HCT116 (cell line): ENCODE data around the gene CBX8. TPM values are rescaled to one million over a fixed set of nuclear protein-coding genes. Genes with fewer than 3 reads are reported as not detected.

Source experiments
- ATAC-seq: fragments of 200-7000 bp; cut with Tn5 transposase; 2 replicates; pipeline ENCODE4 v1.9.1; 2020; ENCODE audit warnings: mild to moderate bottlenecking, moderate library complexity
- BruUV-seq: library from RNA; stranded (reverse); fragments of 400-500 nt; replicated peaks from 2 replicates; lab custom pipeline; 2021; lab: Mats Ljungman, UMichigan
- CTCF ChIA-PET: fragments of 300-600 bp; sonication (Branson Sonifier 250); formaldehyde crosslinking; loops from one replicate; lab custom pipeline; 2021; ENCODE audit warnings: antibody characterized with exemption; lab: Charles Lee
- POLR2A ChIA-PET: fragments of 300-600, 350-600 bp; sonication (Branson Sonifier 250); formaldehyde crosslinking; loops from one replicate; lab custom pipeline; 2021; ENCODE audit warnings: antibody characterized with exemption; lab: Charles Lee
- RAD21 ChIA-PET, 2 experiments: fragments of 300-600 bp; sonication (Branson Sonifier 250); formaldehyde crosslinking; loops; one replicate each; lab custom pipeline; 2023; ENCODE audit warnings: low total read pairs in 2 of 2; ENCODE audit not compliant: uncharacterized antibody in 2 of 2, unreplicated experiment in 2 of 2, low non-redundant PET in 1 of 2; lab: Charles Lee
- DNase-seq: peaks from one replicate; pipeline ENCODE4 v3.0.0-alpha.2; 2010; ENCODE audit warnings: low read depth, low spot score
- H2AFZ ChIP-seq: fragments of 200-600 bp; shearing (Covaris generic), sonication (generic); 2 replicates; pipeline ENCODE4 v1.6.1; 2017; ENCODE audit warnings: low read depth, mixed run types, mixed read lengths, antibody characterized with exemption, low read length; ENCODE audit not compliant: poor library complexity, severe bottlenecking
- H3K27ac ChIP-seq: 2 replicates; pipeline ENCODE4 v1.5.1; 2012; ENCODE audit warnings: low read depth, low read length
- H3K27me3 ChIP-seq: fragments of 200-600 bp; sonication (generic); 2 replicates; pipeline ENCODE4 v1.6.1; 2016; ENCODE audit warnings: mixed run types, low read length, mixed read lengths; ENCODE audit not compliant: insufficient read depth
- H3K36me3 ChIP-seq, 2 experiments: fragments of 200-500 bp in 1 of 2; fragments of 200-600 bp in 1 of 2; sonication (Bioruptor generic) in 1 of 2; sonication (generic) in 1 of 2; 2 replicates each; pipeline versions ENCODE4 v1.5.1 to v1.6.1; 2014 to 2016; ENCODE audit warnings: low read length in 2 of 2, inconsistent platforms in 1 of 2, mixed read lengths in 1 of 2, mixed run types in 1 of 2; ENCODE audit not compliant: insufficient read depth in 2 of 2, control insufficient read depth in 1 of 2
- H3K4me1 ChIP-seq, 2 experiments: fragments of 200-600 bp in 1 of 2; sonication (generic) in 1 of 2; 2 replicates each; pipeline versions ENCODE4 v1.5.1 to v1.6.1; 2012 to 2017; ENCODE audit warnings: low read length in 2 of 2, inconsistent platforms in 1 of 2, mild to moderate bottlenecking in 1 of 2, mixed read lengths in 1 of 2, mixed run types in 1 of 2, moderate library complexity in 1 of 2; ENCODE audit not compliant: insufficient read depth in 2 of 2, control insufficient read depth in 1 of 2
- H3K4me2 ChIP-seq: fragments of 200-600 bp; sonication (generic); 2 replicates; pipeline ENCODE4 v1.6.1; 2017; ENCODE audit warnings: mixed run types, low read length, mixed read lengths
- H3K4me3 ChIP-seq, 2 experiments: fragments of 200-600 bp in 1 of 2; sonication (generic) in 1 of 2; replicated peaks in 1 of 2; 2 replicates each; pipeline ENCODE4 v1.5.1; 2011 to 2016; ENCODE audit warnings: low read length in 2 of 2, control low read depth in 1 of 2, low read depth in 1 of 2, mild to moderate bottlenecking in 1 of 2, mixed read lengths in 1 of 2, mixed run types in 1 of 2
- H3K79me2 ChIP-seq: fragments of 200-600 bp; sonication (generic); 2 replicates; pipeline ENCODE4 v1.6.1; 2017; ENCODE audit warnings: mild to moderate bottlenecking, mixed run types, low read length, moderate library complexity, mixed read lengths; ENCODE audit not compliant: insufficient read depth
- H3K9ac ChIP-seq: fragments of 200-600 bp; sonication (generic); 2 replicates; pipeline ENCODE4 v1.6.1; 2016; ENCODE audit warnings: low read length, mixed read lengths
- H3K9me2 ChIP-seq: fragments of 200-600 bp; sonication (generic), shearing (Covaris generic); 2 replicates; pipeline ENCODE4 v1.6.1; 2017; ENCODE audit warnings: mixed run types, mild to moderate bottlenecking, moderate library complexity; ENCODE audit not compliant: insufficient read depth
- H3K9me3 ChIP-seq, 2 experiments: fragments of 200-500 bp in 1 of 2; fragments of 200-600 bp in 1 of 2; sonication (Bioruptor generic) in 1 of 2; sonication (generic) in 1 of 2; 2 replicates each; pipeline ENCODE4 v1.6.1; 2014 to 2017; ENCODE audit warnings: low read length in 2 of 2, mixed read lengths in 2 of 2, inconsistent platforms in 1 of 2, low read depth in 1 of 2, mild to moderate bottlenecking in 1 of 2, mixed run types in 1 of 2, moderate library complexity in 1 of 2; ENCODE audit not compliant: control insufficient read depth in 1 of 2, insufficient read depth in 1 of 2
- H4K20me1 ChIP-seq: fragments of 200-600 bp; sonication (generic), shearing (Covaris generic); 2 replicates; pipeline ENCODE4 v1.6.1; 2017; ENCODE audit warnings: mixed run types, mild to moderate bottlenecking, moderate library complexity; ENCODE audit not compliant: insufficient read depth
- CEBPB ChIP-seq: IDR thresholded peaks from 2 replicates; pipeline ENCODE4 v1.6.1; 2012; ENCODE audit warnings: low read depth
- EZH2 ChIP-seq: fragments of 200-600 bp; sonication (generic); IDR thresholded peaks from 2 replicates; pipeline ENCODE4 v1.6.1; 2017; ENCODE audit warnings: antibody characterized with exemption, mixed run types
- POLR2AphosphoS5 ChIP-seq: IDR thresholded peaks from 2 replicates; pipeline ENCODE4 v1.6.1; 2011; ENCODE audit warnings: mild to moderate bottlenecking, low read depth, low read length, moderate library complexity
- SIN3A ChIP-seq: IDR thresholded peaks from 2 replicates; pipeline ENCODE4 v1.6.1; 2012; ENCODE audit warnings: low read depth
- intact Hi-C: fragments of 100-400 bp; cut with micrococcal nuclease; formaldehyde crosslinking; loops from 2 replicates; pipeline ENCODE4 v1.10.0; 2022
- total RNA-seq: library from RNA; stranded (reverse); gene quantifications from one replicate; pipeline ENCODE4 v1.2.1, GENCODE V29; 2021; ENCODE audit not compliant: unreplicated experiment

Gene CBX8
- total RNA-seq, 1 experiment from 2014 or later = 29.0 TPM

DNA sequence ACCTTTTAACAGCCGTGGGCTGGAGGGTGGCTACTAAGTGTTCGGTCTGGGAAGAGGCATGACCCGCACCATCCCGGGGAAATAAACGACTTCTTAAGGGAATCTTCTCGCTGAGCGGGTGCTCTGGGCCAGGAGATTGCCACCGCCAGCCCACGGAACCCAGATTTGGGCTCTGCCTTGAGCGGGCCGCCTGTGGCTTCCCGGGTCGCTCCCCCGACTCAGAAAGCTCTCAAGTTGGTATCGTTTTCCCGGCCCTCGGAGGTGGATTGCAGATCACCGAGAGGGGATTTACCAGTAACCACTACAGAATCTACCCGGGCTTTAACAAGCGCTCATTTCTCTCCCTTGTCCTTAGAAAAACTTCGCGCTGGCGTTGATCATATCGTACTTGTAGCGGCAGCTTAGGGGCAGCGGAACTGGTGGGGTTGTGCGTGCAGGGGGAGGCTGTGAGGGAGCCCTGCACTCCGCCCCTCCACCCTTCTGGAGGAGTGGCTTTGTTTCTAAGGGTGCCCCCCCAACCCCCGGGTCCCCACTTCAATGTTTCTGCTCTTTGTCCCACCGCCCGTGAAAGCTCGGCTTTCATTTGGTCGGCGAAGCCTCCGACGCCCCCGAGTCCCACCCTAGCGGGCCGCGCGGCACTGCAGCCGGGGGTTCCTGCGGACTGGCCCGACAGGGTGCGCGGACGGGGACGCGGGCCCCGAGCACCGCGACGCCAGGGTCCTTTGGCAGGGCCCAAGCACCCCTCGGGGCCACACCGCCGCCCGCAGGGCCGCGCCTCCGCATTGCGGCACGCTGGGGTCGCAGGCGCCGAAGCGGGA lies 46.0 kb upstream of the CBX8 start:
- Histone ChIP-seq H3K9me3 (no peaks in the 10 kb centered on the region), H3K4me3 (no peak overlapping the region), H2AFZ (no peak overlapping the region), H3K4me1 (peaks cover 23 to 39% of the 10 kb centered on the region in 2 experiments), H3K9ac (no peak overlapping the region), H3K27me3 (no peaks in the 10 kb centered on the region), H3K79me2 (peaks cover 8% of the 10 kb centered on the region), H3K9me2 (no peaks in the 10 kb centered on the region), H3K36me3 (no peaks in the 10 kb centered on the region), H3K27ac (no peak overlapping the region), H3K4me2 (no peak overlapping the region), H4K20me1 (peaks cover 4% of the 10 kb centered on the region; the same call in 1 of the 2 replicates)
- no peak for DNase-seq
- intact Hi-C loops = no loop called here
- RAD21 ChIA-PET = no interaction called here
- CTCF ChIA-PET = interaction anchor here (4.5 kb wide), 1 partner anchor 7 kb away, joined by 67 read pairs; no protein-coding TSS in a partner anchor
- no peak for ATAC-seq
- POLR2A ChIA-PET = interaction anchor here (1.3 to 1.8 kb wide), 2 partner anchors 7 to 8 kb away, joined by 3 to 5 read pairs; no protein-coding TSS in a partner anchor
- BruUV-seq = no TSS peak
- TF ChIP-seq POLR2AphosphoS5 (no peak), EZH2 (no peak)

DNA sequence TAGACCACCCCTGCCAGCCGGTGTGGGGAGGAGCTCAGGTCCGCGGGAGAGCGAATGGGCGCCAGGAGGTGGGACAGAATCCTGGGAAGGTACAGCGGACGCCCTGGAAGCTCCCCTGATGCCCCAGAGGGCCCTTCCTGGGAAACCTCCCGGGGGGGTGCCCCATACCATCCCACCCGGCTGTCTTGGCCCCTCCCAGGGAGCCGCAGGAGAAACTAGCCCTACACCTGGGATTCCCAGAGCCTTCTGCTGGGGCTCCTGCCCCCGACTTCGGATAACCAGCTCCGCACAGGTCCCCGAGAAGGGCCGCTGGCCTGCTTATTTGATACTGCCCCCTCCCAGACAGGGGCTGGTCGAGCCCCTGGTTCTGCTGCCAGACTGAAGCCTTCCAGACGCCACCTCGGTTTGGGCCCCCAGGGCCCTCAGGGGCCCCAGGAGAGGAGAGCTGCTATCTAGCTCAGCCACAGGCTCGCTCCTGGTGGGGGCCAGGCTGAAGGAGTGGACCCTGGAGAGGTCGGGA lies 45.3 kb upstream of the CBX8 start:
- POLR2A ChIA-PET = interaction anchor here (1.3 to 1.8 kb wide), 2 partner anchors 8 to 9 kb away, joined by 3 to 5 read pairs; no protein-coding TSS in a partner anchor
- Histone ChIP-seq H3K9me2 (no peaks in the 10 kb centered on the region), H3K27me3 (no peaks in the 10 kb centered on the region), H3K4me3 (no peak overlapping the region), H3K4me1 (peaks cover 29 to 46% of the 10 kb centered on the region in 2 experiments), H3K27ac (no peak overlapping the region), H3K79me2 (peaks cover 15% of the 10 kb centered on the region), H3K4me2 (no peak overlapping the region), H4K20me1 (peaks cover 4% of the 10 kb centered on the region; the same call in 1 of the 2 replicates), H2AFZ (no peak overlapping the region), H3K9me3 (no peaks in the 10 kb centered on the region), H3K36me3 (no peaks in the 10 kb centered on the region; a peak in 1 of 4 replicates), H3K9ac (no peak overlapping the region)
- intact Hi-C loops = no loop called here
- DNase-seq (no peak), ATAC-seq (no peak)
- TF ChIP-seq CEBPB (no peak), SIN3A (no peak)
- BruUV-seq = no TSS peak
- CTCF ChIA-PET = interaction anchor here (4.5 kb wide), 1 partner anchor 8 kb away, joined by 67 read pairs; no protein-coding TSS in a partner anchor
- RAD21 ChIA-PET = no interaction called here
